AG04450 (cell line): ENCODE results near the gene FLYWCH1. TPM values are rescaled to one million over a fixed set of nuclear protein-coding genes. Genes with fewer than 3 reads are reported as not detected.

Experiments used
- CTCF ChIA-PET: fragments of 300-600, 350-600 bp; formaldehyde crosslinking; extraction: SDS; loops from one replicate; lab custom pipeline; 2022; ENCODE audit warnings: antibody characterized with exemption, inconsistent platforms; lab: Charles Lee
- POLR2A ChIA-PET: fragments of 350-600 bp; formaldehyde crosslinking; extraction: SDS; loops from one replicate; lab custom pipeline; 2021; ENCODE audit warnings: antibody characterized with exemption, inconsistent platforms; lab: Yijun Ruan, JAX
- DNase-seq: peaks from one replicate; pipeline ENCODE4 v3.0.0-alpha.2; 2011; ENCODE audit warnings: low read depth, low spot score
- H3K27ac ChIP-seq: one replicate; pipeline ENCODE4 v1.5.1; 2012; ENCODE audit warnings: low read depth, low read length, control low read depth
- H3K27me3 ChIP-seq: one replicate; pipeline ENCODE4 v1.6.0; 2012; ENCODE audit warnings: low read length; ENCODE audit not compliant: control insufficient read depth, insufficient read depth
- H3K4me3 ChIP-seq: 2 replicates; pipeline ENCODE4 v1.5.1; 2011; ENCODE audit warnings: mild to moderate bottlenecking, low read depth, low read length, control low read depth
- H3K9me3 ChIP-seq: 2 replicates; pipeline ENCODE4 v1.5.1; 2012; ENCODE audit warnings: low read length; ENCODE audit not compliant: control insufficient read depth, insufficient read depth
- polyA plus RNA-seq: library from polyadenylated mRNA; depleted of rRNA; stranded (reverse); fragments of >200 nt; gene quantifications from 2 replicates; pipeline ENCODE4 v1.2.3, GENCODE V29; 2011
- TF ChIP-seq, protein P1 (sequence below): IDR thresholded peaks from 2 replicates; pipeline ENCODE4 v1.5.1; 2011; ENCODE audit warnings: low read depth, low read length, control low read depth, inconsistent platforms

The FLYWCH1 gene
- polyA plus RNA-seq, 1 experiment, result 15.1 TPM

DNA sequence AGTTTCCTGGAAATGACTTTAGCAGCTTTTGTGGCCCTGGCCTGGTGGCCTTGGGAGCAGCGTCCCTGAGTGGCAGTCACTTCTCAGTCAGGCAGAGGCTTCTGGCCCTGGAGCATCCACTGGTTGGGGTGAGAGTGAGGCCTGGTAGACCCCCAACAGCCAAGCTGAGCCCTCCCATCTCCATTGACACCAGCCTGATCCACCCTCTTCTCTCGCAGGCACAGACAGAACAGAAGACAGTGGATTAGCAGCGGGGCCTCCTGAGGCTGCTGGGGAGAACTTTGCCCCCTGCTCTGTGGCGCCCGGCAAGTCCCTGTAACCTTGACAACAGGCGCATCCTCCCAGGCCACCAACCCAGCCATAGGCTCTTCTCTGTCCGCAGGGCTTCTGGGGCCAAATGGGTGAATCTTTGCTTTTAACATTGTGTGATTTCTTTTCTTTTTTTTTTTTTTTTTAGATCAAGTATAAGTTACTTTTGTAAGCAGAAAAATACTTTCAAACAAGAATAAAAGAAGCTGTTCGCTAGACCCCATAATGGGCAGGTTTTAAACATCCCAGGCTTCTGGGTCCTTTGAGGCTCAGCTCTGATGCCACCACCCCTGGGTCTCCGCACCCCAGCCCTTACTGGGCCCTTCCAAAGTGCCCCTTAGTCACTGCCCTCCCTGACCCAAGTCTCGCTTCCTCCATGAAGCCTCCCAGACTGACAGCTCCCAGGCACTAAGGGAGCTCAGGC is 12.7 kb upstream of the FLYWCH1 start:
- H3K9me3 ChIP-seq, result peaks cover 6% of the 10 kb centered on the region; the same call in 1 of the 2 replicates
- no peaks in the 10 kb centered on the region for H3K27me3 ChIP-seq
- no peak overlapping the region for H3K4me3 ChIP-seq
- TF ChIP-seq, protein P1, sequence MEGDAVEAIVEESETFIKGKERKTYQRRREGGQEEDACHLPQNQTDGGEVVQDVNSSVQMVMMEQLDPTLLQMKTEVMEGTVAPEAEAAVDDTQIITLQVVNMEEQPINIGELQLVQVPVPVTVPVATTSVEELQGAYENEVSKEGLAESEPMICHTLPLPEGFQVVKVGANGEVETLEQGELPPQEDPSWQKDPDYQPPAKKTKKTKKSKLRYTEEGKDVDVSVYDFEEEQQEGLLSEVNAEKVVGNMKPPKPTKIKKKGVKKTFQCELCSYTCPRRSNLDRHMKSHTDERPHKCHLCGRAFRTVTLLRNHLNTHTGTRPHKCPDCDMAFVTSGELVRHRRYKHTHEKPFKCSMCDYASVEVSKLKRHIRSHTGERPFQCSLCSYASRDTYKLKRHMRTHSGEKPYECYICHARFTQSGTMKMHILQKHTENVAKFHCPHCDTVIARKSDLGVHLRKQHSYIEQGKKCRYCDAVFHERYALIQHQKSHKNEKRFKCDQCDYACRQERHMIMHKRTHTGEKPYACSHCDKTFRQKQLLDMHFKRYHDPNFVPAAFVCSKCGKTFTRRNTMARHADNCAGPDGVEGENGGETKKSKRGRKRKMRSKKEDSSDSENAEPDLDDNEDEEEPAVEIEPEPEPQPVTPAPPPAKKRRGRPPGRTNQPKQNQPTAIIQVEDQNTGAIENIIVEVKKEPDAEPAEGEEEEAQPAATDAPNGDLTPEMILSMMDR, result no peak
- ChIA-PET CTCF (interaction anchor here (0.9 to 1.5 kb wide), 2 partner anchors 20 to 28 kb away, joined by 3 to 4 read pairs; no protein-coding TSS in a partner anchor), POLR2A (interaction anchor here (1.7 kb wide), 1 partner anchor 16 kb away, joined by 6 read pairs; the partner anchor contains the start of gene FLYWCH2)
- no peak overlapping the region for H3K27ac ChIP-seq
- no peak for DNase-seq

DNA sequence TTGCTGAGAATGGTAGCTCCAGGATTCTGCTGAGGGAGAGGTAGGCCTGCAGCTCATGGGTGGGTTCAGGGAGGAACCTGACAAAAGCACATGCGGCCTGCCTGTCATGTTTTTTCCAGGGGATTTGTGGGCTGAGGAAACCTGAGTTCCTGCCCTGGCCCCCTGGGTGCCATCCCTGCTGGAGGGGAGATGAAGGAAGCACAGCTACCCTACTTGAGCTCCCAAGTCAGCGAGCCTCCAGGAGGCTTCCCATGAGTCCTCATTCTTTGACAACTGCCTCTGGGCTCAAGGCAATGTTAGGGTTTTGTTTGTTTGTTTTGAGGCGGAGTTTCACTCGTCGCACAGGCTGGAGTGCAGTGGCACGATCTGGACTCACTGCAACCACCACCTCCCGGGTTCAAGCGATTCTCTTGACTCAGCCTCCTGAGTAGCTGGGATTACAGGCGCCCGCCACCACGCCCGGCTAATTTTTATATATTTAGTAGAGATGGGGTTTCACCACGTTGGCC is 12.1 kb upstream of the FLYWCH1 start:
- Histone ChIP-seq H3K4me3 (no peak overlapping the region), H3K27me3 (no peaks in the 10 kb centered on the region), H3K27ac (no peak overlapping the region), H3K9me3 (no peaks in the 10 kb centered on the region; the same call in 1 of the 2 replicates)
- TF ChIP-seq, protein P1, result no peak
- no peak for DNase-seq
- ChIA-PET CTCF (interaction anchor here (0.6 to 1.5 kb wide), 3 partner anchors 12 to 27 kb away, joined by 3 to 7 read pairs (median 4); no protein-coding TSS in a partner anchor), POLR2A (interaction anchor here (1.7 kb wide), 1 partner anchor 16 kb away, joined by 6 read pairs; the partner anchor contains the start of gene FLYWCH2)

DNA sequence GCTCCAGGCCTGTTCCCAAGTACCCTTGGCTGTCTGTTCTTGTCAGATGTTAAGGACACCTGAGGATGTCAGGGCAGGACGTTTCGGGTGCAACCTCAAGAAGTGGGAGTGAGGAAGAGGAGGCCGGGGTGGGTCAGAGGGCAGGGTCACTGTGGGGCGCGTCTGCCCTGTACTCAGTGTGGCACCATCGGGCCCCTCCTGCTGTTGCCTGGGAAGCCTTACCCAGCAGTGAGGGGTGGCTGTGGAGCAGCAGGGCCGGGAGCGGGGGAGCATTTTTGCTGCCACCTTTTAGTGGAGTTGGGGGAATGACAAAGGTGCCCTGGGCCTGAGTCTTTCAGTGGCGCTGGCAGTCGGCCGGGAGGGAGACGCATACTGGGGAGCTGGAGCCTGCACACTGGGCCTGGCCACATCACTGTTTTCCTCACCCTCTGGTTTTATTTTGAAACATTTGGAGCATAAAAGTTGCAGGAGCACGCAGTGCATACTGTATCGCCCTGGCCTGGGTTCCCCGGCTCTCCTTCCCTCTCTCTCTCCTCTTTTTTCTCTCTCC is 11.1 kb upstream of the FLYWCH1 start:
- TF ChIP-seq, protein P1, result no peak
- H3K27ac ChIP-seq, result no peak overlapping the region
- ChIA-PET CTCF (no interaction called here), POLR2A (no interaction called here)
- no peaks in the 10 kb centered on the region for H3K27me3 ChIP-seq
- no peak for DNase-seq
- H3K9me3 ChIP-seq, result no peaks in the 10 kb centered on the region; the same call in 1 of the 2 replicates
- no peak overlapping the region for H3K4me3 ChIP-seq

DNA sequence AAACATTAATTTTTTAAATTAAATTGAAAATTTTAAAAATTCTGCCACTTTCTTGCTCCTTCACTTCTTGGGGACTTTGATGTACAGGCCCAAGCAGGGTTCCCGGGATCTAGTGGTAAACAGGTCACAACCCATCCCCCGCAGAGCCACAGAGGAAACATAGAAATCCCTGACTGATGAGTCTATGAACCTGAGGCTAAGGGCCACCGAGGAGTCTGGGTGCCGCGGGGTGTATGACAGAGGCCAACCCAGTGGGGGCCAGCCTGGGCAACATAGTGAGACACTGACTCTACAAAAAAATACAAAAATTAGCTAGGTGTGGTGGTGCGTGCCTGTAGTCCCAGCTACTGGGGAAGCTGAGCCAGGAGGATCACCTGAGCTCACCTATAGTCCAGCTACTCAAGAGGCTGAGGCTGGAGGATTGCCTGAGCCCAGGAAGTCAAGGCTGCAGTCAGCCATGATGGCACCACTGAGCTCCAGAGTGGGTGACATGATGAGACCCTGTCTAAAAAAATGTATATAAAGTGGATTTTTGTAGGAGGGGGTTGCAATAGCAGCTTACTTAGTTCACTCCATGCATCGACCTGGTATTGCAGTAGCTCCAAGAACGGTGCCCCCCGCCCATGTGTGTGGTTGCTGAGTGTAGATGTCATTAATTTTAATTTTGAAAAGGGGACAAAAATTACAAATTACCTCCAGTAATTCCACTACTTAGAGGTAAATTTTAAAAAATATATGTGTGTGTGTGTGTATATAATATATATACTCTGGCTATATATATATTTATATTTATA is 9.2 kb upstream of the FLYWCH1 start:
- Histone ChIP-seq H3K4me3 (no peak overlapping the region), H3K27ac (no peak overlapping the region), H3K27me3 (no peaks in the 10 kb centered on the region), H3K9me3 (no peaks in the 10 kb centered on the region; the same call in 1 of the 2 replicates)
- DNase-seq, result no peak
- POLR2A ChIA-PET, result interaction anchor here (0.9 kb wide), 1 partner anchor 9 kb away, joined by 4 read pairs; the partner anchor contains the start of gene FLYWCH1
- TF ChIP-seq, protein P1, result no peak
- CTCF ChIA-PET, result interaction anchor here (1.0 kb wide), 2 partner anchors 25 to 26 kb away, joined by 3 to 4 read pairs; no protein-coding TSS in a partner anchor
